ENCODE measurements around the gene PUS1.

Gene PUS1

DNA sequence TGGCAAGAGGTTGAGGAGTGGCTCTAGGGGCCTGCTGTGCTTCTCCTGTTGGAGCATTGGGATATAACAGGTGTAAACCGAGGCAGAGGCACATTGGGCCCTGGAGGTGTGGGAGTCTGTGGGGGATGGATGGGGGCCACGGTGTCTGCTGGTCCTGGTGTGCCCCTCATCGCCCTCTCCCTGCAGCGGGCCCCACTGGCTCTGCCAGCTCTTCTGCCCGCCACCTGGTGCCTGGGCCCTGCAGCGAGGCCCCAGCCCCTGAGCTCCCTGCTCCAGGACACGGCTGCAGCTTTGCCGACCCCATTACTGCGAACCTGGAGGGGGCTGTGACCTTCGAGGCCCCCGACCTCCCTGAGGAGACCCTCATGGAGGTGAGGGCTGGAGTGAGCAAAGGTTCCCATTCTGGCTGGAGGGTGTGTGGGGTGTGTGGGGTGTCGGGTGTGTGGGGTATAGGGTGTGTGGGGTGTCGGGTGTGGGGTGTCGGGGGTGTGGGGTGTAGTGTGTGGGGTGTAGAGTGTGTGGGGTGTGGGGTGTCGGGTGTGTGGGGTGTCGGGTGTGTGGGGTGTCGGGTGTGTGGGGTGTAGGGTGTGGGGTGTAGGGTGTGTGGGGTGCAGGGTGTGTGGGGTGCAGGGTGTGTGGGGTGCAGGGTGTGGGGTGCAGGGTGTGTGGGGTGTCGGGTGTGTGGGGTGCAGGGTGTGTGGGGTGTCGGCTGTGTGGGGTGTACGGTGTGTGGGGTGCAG lies 10.6 kb upstream of the PUS1 start:
- TF ChIP-seq, protein P1, sequence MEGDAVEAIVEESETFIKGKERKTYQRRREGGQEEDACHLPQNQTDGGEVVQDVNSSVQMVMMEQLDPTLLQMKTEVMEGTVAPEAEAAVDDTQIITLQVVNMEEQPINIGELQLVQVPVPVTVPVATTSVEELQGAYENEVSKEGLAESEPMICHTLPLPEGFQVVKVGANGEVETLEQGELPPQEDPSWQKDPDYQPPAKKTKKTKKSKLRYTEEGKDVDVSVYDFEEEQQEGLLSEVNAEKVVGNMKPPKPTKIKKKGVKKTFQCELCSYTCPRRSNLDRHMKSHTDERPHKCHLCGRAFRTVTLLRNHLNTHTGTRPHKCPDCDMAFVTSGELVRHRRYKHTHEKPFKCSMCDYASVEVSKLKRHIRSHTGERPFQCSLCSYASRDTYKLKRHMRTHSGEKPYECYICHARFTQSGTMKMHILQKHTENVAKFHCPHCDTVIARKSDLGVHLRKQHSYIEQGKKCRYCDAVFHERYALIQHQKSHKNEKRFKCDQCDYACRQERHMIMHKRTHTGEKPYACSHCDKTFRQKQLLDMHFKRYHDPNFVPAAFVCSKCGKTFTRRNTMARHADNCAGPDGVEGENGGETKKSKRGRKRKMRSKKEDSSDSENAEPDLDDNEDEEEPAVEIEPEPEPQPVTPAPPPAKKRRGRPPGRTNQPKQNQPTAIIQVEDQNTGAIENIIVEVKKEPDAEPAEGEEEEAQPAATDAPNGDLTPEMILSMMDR (IDR thresholded peaks at IDR 0.05; ENCODE audit: low read depth, low read length), result no peak
- DNase-seq (ENCODE audit: extremely low read depth, low read depth), result no peak

DNA sequence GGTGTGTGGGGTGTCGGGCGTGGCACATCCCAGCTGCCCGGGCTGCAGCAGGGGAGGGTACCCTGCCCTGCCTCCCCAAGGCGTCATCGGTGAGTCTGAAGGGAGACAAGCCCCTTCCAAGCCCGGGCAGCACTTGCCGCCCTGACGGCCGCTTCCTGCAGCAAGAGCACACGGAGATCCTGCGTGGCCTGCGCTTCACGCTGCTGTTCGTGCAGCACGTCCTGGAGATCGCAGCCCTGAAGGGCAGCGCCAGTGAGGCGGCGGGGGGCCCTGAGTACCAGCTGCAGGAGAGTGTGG lies 10.1 kb upstream of the PUS1 start:
- no peak for DNase-seq (ENCODE audit: extremely low read depth, low read depth)
- TF ChIP-seq, protein P1 (IDR thresholded peaks at IDR 0.05; ENCODE audit: low read depth, low read length), result no peak

DNA sequence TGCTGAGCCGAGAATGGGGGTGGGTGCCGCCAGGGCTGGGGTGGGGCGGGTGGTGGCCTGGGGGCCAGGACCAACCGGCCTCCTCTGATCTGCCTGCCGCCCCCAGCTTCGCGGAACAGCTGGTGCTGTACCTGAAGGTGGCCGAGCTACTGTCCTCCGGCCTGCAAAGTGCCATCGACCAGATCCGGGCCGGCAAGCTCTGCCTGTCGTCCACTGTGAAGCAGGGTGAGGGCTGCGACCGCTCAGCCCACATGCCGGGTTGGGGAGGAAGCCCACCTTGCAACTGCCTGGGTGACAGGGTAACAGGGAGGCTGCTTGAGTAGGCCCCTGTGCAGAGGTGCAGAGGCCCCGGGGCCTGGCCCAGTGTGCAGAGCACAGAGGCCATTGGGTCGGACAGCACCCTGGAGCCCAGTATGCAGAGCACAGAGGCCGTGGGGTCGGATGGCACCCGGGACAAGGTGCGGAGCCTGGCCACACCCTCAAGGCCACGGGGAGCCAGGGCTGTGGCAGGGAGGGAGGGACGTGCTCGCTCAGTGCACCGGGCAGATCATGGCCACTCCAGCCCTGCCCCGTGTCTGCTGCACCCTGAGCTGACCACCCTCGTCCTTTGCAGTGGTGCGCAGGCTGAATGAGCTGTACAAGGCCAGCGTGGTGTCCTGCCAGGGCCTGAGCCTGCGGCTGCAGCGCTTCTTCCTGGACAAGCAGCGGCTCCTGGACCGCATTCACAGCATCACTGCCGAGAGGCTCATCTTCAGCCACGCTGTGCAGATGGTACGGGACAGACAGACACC lies 9.5 kb upstream of the PUS1 start:
- TF ChIP-seq, protein P1 (IDR thresholded peaks at IDR 0.05; ENCODE audit: low read depth, low read length), result no peak
- no peak for DNase-seq (ENCODE audit: extremely low read depth, low read depth)

DNA sequence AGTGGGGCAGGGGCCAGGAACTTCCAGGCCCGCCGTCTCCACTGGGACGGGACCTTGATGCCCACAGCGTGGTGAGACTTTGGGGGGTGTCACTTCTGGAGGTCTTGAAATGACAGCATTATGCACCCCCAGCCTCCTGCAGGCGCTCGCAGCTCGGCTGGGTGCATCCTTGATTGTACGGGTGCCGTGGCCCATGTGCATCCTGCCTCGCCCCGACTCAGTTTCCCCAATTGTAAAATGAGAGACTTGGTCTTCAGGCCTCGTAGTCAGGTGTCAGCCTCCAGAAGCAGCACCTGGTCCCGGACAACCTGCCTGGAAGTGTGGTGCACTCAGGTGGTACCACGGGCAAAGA lies 8.9 kb upstream of the PUS1 start:
- TF ChIP-seq, protein P1 (IDR thresholded peaks at IDR 0.05; ENCODE audit: low read depth, low read length), result no peak
- no peak for DNase-seq (ENCODE audit: extremely low read depth, low read depth)

DNA sequence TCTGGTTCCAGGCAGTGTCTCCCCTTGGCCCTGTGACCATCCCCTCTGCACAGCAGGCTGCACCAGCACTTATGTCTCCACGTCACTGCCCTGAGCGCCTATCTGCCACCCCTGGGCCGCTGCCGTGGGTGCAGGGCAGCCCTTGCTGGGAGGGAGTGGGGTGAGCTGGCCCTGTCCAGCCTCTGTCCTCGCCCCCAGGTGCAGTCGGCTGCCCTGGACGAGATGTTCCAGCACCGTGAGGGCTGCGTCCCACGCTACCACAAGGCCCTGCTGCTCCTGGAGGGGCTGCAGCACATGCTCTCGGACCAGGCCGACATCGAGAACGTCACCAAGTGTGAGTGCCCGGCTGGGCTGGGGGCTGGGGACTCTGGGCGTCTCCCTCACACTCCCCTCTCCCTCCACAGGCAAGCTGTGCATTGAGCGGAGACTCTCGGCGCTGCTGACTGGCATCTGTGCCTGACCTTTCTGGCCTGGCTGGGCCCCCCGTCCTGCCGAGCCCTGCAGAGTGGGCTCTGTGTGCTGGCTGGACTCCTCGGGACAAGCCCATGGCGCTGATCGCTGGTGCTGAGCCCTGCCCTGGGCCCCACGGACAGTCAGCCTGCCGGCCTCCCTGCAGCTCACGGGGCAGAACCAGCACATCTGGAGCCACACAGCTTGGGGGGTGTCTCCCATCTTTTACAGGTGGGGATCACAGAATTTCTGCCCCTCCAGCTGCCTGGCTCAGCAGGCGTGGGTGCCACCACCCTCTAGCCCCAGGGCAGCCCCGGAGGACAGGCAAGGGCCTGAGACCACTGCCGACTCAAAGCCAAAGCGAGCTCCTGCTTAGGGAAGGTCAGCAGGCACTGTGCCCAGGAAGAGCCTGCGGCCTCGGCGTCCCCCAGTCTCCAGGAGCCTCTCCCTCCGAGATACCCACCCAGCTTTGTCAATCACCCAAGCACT lies 7.9 kb upstream of the PUS1 start:
- DNase-seq (ENCODE audit: extremely low read depth, low read depth), result no peak
- TF ChIP-seq, protein P1 (IDR thresholded peaks at IDR 0.05; ENCODE audit: low read depth, low read length), result no peak

DNA sequence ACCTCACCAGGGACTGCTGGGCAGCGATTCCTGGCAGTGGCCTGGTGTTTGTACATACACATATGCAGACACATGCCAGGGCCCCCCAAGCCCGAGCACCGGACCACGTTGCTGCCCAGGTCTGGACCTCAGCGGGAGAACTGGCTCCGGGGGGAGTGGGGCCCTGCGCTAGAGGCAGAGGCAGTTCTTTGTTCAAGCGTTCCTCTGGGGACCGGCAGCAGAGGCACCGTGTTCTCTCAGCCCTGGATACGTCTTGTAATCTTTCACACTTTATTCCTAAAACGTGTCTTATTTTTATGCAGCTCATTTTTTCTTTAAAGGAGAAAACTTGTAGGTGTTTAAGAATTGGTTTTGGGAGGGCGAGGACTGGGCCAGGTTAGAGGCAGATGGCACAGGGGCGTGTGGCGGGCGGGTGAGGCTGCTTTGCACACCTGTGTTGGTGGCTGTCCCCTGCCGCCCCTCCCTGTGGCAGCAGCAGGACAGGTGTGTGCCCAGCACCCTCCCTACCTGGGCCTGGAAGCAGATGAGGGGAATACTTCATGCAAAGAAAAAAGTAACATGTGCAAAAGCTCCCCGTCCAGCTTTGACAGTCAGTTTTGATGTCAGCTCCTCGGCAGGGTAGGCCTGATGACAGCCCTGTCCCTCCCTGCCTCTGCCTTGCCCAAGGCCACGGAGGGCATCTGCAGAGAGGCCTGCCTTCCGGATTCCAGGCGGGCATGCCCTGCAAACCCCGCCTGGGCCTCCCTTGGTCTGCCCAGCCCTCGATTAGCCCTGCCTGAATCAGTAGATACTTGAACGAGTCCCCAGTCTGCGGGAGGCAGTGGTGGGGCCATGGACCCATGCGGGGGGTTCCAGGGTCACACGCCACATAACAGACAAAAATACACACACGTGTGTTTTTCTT lies 7.0 kb upstream of the PUS1 start:
- DNase-seq (ENCODE audit: extremely low read depth, low read depth), result no peak
- TF ChIP-seq, protein P1 (IDR thresholded peaks at IDR 0.05; ENCODE audit: low read depth, low read length), result no peak

All from AG09319 (cell line).